Measurements from ENCODE around the gene HES3.
"Not testable (repeated sequence)": the region's sequence is repeated elsewhere in the genome, so short reads cannot be mapped to it uniquely, and the experiment has no call there.

The HES3 gene

DNA sequence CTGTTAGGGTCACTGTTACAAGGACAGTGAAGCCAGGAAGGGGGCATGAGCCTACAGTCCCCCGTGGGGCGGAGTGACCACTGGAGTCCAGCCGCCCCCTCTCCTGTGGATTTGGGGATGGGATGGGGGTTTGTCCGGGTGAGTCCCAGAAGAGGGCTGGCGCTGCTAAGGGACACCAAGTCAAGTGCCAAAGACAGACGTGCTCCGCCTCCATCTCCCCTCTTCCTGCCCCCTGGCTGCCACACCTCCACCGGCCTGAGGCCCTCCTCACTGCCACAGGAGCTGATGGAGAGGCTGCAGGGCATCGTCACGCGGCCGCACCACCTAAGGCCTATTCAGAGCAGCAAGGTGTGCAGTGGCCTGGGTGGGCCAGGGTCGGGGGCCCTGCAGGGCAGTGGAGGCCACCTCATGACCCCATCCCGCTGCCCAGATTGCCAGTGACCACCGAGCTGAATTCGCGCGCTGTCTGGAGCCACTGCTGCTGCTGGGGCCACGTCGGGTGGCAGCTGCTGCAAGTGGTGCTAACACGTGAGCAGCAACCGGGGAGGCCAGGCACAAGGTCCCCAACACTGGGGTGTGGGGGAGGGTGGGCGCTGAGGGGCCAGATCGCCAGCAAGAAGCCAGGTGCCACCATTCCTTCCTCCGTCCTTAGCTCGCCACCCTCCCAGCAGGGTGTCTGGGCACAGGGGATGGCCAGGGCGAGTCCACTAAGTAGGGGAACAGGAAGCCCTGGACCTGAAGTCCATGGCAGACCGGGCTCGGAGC lies 33.2 kb upstream of the HES3 start:
- TF ChIP-seq, protein P1, sequence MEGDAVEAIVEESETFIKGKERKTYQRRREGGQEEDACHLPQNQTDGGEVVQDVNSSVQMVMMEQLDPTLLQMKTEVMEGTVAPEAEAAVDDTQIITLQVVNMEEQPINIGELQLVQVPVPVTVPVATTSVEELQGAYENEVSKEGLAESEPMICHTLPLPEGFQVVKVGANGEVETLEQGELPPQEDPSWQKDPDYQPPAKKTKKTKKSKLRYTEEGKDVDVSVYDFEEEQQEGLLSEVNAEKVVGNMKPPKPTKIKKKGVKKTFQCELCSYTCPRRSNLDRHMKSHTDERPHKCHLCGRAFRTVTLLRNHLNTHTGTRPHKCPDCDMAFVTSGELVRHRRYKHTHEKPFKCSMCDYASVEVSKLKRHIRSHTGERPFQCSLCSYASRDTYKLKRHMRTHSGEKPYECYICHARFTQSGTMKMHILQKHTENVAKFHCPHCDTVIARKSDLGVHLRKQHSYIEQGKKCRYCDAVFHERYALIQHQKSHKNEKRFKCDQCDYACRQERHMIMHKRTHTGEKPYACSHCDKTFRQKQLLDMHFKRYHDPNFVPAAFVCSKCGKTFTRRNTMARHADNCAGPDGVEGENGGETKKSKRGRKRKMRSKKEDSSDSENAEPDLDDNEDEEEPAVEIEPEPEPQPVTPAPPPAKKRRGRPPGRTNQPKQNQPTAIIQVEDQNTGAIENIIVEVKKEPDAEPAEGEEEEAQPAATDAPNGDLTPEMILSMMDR (IDR thresholded peaks at IDR 0.05; ENCODE audit: low read depth, low read length), result no peak
- DNase-seq (ENCODE audit: extremely low read depth, low read depth), result no peak

DNA sequence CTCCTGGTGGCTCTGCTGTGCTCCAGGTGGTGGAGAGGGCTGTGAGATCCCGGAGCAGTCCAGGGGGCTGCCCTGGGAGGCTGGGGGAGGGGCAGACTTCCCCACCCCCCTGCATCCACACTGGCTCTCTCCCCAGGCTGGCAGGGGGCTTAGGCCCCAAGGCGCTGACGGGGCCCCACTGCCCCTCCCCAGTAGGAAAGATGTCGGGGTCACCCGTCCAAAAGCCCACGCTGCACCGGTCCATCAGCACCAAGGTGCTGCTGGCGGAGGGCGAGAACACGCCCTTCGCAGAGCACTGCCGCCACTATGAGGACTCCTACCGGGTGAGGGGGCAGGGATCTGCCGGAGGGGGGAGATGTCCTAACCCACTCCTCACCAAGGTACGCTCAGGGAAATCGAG lies 32.2 kb upstream of the HES3 start:
- DNase-seq (ENCODE audit: extremely low read depth, low read depth), result no peak
- TF ChIP-seq, protein P1 (IDR thresholded peaks at IDR 0.05; ENCODE audit: low read depth, low read length), result no peak

DNA sequence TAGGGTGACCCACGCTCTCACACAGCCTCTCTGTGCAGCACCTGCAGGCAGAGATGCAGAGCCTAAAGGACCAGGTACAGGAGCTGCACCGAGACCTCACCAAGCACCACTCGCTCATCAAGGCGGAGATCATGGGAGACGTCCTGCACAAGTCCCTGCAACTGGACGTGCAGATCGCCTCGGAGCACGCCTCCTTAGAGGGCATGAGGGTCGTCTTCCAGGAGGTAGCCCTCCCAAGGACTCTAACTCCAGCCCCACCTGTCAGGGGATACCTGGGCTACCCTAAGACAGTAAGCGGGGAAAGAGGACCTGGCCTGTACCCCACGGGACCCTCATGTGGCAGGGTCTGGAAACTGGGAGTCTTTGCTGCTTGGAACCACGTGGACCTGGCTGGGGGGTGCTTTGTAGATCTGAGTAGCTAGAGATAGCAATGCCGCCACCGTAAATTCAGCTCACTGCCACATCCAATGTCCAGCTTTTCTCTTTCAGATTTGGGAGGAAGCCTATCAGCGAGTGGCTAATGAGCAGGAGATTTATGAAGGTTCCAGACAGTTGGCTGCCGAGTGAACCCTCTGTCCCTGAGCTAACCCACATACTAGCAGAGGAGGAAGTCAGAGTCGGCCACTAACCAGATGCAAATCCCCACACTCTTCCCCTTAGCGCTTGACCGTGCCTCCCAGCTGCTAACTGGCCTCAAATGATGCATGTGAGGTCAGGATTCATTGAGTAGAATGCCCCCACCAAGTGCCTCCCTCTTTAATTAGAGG lies 31.6 kb upstream of the HES3 start:
- TF ChIP-seq, protein P1 (IDR thresholded peaks at IDR 0.05; ENCODE audit: low read depth, low read length), result no peak
- DNase-seq (ENCODE audit: extremely low read depth, low read depth), result no peak

DNA sequence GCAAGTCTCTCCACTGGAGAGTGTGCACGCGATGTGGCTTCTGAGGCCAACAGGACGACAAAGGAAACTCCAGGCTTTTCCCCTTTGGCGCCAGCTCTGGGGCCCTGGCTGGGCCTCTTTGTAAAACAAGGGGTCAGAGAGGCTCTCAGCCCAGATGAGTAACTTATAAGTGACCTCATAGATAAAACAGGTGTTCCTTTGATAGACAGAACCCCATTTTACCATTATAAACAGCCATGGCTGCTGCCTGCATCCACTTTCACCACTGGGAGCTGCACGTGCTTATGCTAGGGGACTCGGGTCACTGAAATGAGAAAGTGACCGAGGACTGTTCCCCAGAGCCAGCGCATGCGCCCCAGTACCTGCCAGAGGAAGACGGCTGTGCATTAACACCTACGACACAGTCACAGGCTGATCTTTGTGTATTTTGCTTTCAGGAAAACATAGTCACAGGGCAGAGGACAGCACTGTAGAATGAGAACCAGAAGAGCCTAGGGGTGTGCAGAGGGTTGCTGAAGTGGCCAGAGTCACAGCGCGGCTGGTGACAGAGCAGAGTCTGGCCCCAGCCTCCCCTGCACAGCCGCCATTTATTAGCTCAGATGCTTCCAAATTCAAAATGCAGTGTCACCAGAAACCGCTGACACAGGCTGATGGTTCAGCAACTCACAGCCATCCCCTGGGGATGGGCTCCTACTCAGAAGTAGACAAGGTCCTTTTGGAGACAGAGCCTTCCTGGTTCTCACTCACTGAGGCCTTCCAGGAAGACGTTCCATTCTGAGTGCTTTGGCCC lies 25.4 kb upstream of the HES3 start:
- no peak for DNase-seq (ENCODE audit: extremely low read depth, low read depth)
- TF ChIP-seq, protein P1 (IDR thresholded peaks at IDR 0.05; ENCODE audit: low read depth, low read length), result no peak

DNA sequence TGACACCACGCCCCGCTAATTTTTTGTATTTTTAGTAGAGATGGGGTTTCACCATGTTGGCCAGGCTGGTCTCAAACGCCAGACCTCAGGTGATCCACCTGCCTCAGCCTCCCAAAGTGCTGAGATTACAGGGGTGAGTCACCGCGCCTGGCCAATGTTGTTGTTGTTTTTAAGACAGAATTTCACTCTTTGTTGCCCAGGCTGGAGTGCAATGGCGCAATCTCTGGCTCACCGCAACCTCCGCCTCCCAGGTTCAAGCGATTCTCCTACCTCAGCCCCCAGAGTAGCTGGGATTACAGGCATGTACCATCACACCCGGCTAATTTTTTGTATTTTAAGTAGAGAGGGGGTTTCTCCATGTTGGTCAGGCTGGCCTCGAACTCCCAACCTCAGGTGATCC lies 24.3 kb upstream of the HES3 start:
- not testable (repeated sequence) for DNase-seq (ENCODE audit: extremely low read depth, low read depth)

DNA sequence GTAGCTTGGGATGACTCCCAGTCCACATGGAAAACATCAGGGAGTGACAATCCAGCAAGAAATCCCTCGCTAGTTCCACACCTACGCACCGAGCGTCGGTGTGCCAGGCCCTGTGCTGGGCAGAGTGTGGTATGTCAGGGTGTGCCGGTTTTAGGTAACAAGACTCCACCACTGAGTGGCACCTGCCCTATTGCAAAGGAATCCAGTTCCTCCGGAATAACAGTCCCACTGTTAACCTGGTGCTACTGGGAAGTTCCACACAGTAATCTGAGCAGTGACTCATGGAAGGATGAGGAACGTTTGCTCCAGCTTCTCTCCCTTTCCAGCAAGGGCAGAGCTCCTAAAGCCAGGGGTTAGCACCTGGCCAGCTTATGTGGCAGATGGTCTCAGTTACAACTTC lies 23.7 kb upstream of the HES3 start:
- TF ChIP-seq, protein P1 (IDR thresholded peaks at IDR 0.05; ENCODE audit: low read depth, low read length), result no peak
- DNase-seq (ENCODE audit: extremely low read depth, low read depth), result no peak

DNA sequence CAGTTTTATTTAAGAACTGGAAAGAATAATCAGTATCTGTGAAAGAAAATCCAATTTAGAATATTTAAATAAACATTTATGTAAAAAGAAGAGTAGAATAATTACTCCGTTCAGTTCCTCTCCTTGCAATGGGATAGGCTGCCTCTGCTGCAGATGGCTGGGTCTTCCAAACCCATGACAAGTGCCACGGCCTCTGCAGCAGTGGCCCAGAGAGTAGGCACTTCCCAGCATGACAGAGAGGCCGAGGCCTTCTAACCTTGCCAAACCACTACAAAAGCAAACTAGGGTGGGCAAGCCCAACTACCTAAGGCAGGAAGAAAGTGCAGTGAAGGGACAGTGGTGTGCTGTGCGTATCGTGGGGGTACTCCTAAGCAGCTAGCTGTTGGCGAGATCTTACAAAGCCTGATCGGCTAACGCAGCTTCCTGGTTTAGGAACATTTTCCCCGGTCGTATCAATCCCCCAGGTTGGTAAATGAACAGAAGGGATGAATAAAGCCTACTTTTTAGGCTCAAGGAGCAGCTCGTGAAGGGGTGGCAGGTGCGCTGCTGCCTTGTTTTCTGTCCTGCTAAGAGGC lies 22.7 kb upstream of the HES3 start:
- TF ChIP-seq, protein P1 (IDR thresholded peaks at IDR 0.05; ENCODE audit: low read depth, low read length), result no peak
- no peak for DNase-seq (ENCODE audit: extremely low read depth, low read depth)
